Measurements from ENCODE around the gene ZNF367. TPM values are rescaled to one million over a fixed set of nuclear protein-coding genes. Genes with fewer than 3 reads are reported as not detected.

The ZNF367 gene
- total RNA-seq, 4 donors from 2014 or later = 0.15 to 5.1 (median 1.7) TPM

GRCh38 chr9:96391021-96391765 lies 27.0 kb downstream of the ZNF367 start:
- in situ Hi-C loops (cut with MboI; ENCODE audit: low sequenced_read_pairs in 4 of 4) = no loop called here
- H3K9me3 ChIP-seq = no peaks in the 10 kb centered on the region
- intact Hi-C loops (cut with DNase I; ENCODE audit: low total_unique reads) = no loop called here
- TF ChIP-seq POLR2A (IDR thresholded peaks at IDR 0.05) = no peak
- TF ChIP-seq CTCF (IDR thresholded peaks at IDR 0.05 in 4 of 5, conservative IDR thresholded peaks at IDR 0.05 in 1 of 5) = no peak
- no peak overlapping the region for H3K27ac ChIP-seq
- no peak overlapping the region for H3K4me3 ChIP-seq
- no peaks in the 10 kb centered on the region for H3K27me3 ChIP-seq
- H3K4me1 ChIP-seq = no peaks in the 10 kb centered on the region
- H3K36me3 ChIP-seq = no peaks in the 10 kb centered on the region
- ATAC-seq = no peak
- no peak for DNase-seq

GRCh38 chr9:96388144-96388543 lies 30.0 kb downstream of the ZNF367 start:
- in situ Hi-C loops (cut with MboI; ENCODE audit: low sequenced_read_pairs in 4 of 4) = no loop called here
- Histone ChIP-seq H3K36me3 (no peaks in the 10 kb centered on the region), H3K4me1 (peaks cover under 1 to 3% of the 10 kb centered on the region in 2 donors), H3K27me3 (no peaks in the 10 kb centered on the region), H3K4me3 (no peak overlapping the region), H3K9me3 (no peaks in the 10 kb centered on the region), H3K27ac (no peak overlapping the region)
- TF ChIP-seq POLR2A (IDR thresholded peaks at IDR 0.05) (no peak), CTCF (IDR thresholded peaks at IDR 0.05 in 4 of 5, conservative IDR thresholded peaks at IDR 0.05 in 1 of 5) (no peak)
- intact Hi-C loops (cut with DNase I; ENCODE audit: low total_unique reads) = no loop called here
- DNase-seq = no peak
- ATAC-seq = no peak

GRCh38 chr9:96386157-96386556 lies 32.0 kb downstream of the ZNF367 start:
- H3K27ac ChIP-seq = no peak overlapping the region
- DNase-seq = no peak
- no peaks in the 10 kb centered on the region for H3K36me3 ChIP-seq
- H3K4me1 ChIP-seq = peaks cover 3 to 9% of the 10 kb centered on the region in 2 donors
- in situ Hi-C loops (cut with MboI; ENCODE audit: low sequenced_read_pairs in 4 of 4) (no loop called here), intact Hi-C loops (cut with DNase I; ENCODE audit: low total_unique reads) (no loop called here)
- no peak for TF ChIP-seq CTCF (IDR thresholded peaks at IDR 0.05 in 4 of 5, conservative IDR thresholded peaks at IDR 0.05 in 1 of 5)
- TF ChIP-seq POLR2A (IDR thresholded peaks at IDR 0.05) = no peak
- no peak overlapping the region for H3K4me3 ChIP-seq
- no peaks in the 10 kb centered on the region for H3K9me3 ChIP-seq
- no peaks in the 10 kb centered on the region for H3K27me3 ChIP-seq
- no peak for ATAC-seq

GRCh38 chr9:96383165-96383942 lies 34.8 kb downstream of the ZNF367 start, which contains the start of gene SLC35D2:
SLC35D2 (minus strand) TSS chr9:96383711; CDS start chr9:96383634, 77 bp downstream.
- DNase-seq (peak; percentile 8 to 22), ATAC-seq (peak; percentile 65 to 80)
- Histone ChIP-seq H3K4me3 (peak within 1 kb of the TSS; percentile 64 to 85 (median 66)), H3K27ac (peak within 1 kb of the TSS; percentile 68 to 80 (median 73)), H3K36me3 (no peaks in the 10 kb centered on the region), H3K27me3 (no peaks in the 10 kb centered on the region), H3K9me3 (no peaks in the 10 kb centered on the region), H3K4me1 (peaks cover 3 to 9% of the 10 kb centered on the region in 2 donors)
- peak in 1 of 2 donors; percentile 19 for TF ChIP-seq POLR2A (IDR thresholded peaks at IDR 0.05)
- TF ChIP-seq CTCF (IDR thresholded peaks at IDR 0.05 in 4 of 5, conservative IDR thresholded peaks at IDR 0.05 in 1 of 5) = no peak
- in situ Hi-C loops (cut with MboI; ENCODE audit: low sequenced_read_pairs in 4 of 4) = no loop called here
- intact Hi-C loops (cut with DNase I; ENCODE audit: low total_unique reads) = loop anchor here (2.0 kb wide), 1 partner anchor 35 kb away; the partner anchor contains the start of gene ZNF367

All from gastrocnemius medialis (tissue), 4 donors.